GM18498 (cell line): Measurements from ENCODE around the gene STEAP2.
"Not testable (repeated sequence)": the region's sequence is repeated elsewhere in the genome, so short reads cannot be mapped to it uniquely, and the experiment has no call there.

ENCODE experiments used
- ATAC-seq: cut with Tn5 transposase; IDR thresholded peaks from one replicate; pipeline ENCODE4 v1.9.1; 2021; ENCODE audit warnings: mild to moderate bottlenecking, moderate library complexity; ENCODE audit not compliant: unreplicated experiment

The STEAP2 gene

GRCh38 chr7:90232430-90232829 lies 20.9 kb downstream of the STEAP2 start:
- no peak for ATAC-seq

DNA sequence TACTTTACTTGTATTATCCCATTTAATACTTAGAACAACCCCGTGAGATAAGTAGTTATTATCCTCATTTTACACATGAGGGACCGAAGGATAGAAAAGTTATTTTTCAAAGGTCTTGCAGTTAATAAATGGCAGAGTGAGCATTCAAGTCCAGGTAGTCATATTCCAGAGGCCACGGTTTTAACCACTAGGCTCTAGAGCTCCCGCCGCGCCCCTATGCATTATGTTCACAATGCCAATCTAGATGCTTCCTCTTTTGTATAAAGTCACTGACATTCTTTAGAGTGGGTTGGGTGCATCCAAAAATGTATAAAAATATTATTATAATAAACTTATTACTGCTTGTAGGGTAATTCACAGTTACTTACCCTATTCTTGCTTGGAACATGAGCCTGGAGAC lies 22.0 kb downstream of the STEAP2 start:
- ATAC-seq: no peak

DNA sequence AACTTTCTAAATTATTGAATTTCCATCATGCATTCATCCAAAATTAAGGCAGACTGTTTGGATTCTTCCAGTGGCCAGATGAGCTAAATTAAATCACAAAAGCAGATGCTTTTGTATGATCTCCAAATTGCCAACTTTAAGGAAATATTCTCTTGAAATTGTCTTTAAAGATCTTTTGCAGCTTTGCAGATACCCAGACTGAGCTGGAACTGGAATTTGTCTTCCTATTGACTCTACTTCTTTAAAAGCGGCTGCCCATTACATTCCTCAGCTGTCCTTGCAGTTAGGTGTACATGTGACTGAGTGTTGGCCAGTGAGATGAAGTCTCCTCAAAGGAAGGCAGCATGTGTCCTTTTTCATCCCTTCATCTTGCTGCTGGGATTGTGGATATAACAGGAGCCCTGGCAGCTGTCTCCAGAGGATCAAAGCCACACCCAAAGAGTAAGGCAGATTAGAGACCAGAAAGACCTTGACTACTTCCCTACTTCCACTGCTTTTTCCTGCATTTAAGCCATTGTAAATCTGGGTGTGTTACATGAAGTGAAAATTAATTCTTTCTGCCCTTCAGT lies 25.3 kb downstream of the STEAP2 start:
- ATAC-seq: no peak

- ATAC-seq: no peak
Observed at GRCh38 chr7:90238022-90238421, 26.5 kb downstream of the STEAP2 start.

- ATAC-seq: no peak
Observed at GRCh38 chr7:90238583-90238982, 27.0 kb downstream of the STEAP2 start.

- ATAC-seq: no peak
Observed at GRCh38 chr7:90239050-90239449, 27.5 kb downstream of the STEAP2 start.

DNA sequence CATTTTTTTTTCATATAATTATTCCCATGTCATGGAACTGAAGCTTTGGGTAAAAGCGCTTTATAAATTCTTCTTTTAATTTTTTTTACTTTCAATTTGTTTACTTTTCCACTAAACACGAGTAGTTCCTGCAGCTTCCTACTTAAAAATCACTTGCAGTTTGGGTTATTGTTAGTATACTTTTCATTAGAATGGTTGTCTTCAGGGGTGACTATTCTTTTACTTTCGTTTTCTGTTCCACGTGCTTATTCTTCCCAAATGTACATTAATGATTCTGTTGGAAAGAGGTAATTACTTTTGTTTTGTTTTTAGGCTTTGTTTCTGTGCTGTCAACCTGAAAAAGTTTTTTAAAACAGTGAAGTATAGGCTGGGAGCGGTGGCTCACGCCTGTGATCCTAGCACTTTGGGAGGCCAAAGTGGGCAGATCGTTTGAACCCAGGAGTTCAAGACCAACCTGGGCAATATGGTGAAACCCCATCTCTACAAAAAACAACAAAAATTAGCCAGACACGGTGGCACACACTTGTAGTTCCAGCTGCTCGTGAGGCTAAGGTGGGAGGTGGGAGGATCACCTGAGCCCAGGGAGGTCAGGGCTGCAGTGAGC lies 28.2 kb downstream of the STEAP2 start:
- no peak for ATAC-seq

DNA sequence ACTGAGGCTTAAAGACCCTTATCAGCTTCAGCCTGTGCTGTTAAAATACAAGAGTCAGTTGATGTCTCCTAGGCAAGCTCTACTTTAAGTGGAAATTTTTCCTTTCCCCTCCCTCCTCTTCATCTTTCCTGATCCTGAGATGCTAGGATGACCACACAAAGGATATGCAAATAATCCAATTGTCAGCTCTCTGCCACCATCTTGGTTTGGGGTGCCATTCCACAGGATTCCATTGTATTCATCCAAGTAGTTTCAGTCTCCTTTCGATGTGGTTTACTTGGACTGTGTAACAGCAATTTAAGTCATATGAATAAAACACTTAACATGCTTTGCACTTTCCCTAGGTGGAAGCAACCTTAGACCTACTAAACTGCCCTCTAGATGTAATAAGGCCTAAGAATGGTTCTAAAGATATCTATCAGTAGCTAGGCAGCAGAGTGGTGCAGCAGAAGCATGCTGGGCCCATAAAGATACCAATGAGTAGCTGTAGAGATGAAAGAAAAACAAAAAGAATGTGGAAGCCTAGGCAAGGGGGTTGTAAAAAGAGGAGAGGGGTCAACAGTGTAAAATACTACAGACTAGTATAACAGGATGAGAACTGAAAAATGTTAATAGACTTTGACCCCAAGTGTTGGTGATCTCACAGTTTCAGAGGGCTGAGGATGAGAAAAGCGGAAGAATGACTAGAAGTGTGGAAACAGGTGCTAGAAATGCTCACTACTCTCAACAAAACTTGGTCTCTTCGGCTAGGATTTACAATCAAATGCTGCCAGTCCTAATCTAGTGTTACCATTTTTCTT lies 31.0 kb downstream of the STEAP2 start:
- ATAC-seq: peak; percentile 79

- ATAC-seq: no peak
Observed at GRCh38 chr7:90243556-90243955, 32.0 kb downstream of the STEAP2 start.

- no peak for ATAC-seq
Observed at GRCh38 chr7:90244565-90244908, 33.0 kb downstream of the STEAP2 start.

DNA sequence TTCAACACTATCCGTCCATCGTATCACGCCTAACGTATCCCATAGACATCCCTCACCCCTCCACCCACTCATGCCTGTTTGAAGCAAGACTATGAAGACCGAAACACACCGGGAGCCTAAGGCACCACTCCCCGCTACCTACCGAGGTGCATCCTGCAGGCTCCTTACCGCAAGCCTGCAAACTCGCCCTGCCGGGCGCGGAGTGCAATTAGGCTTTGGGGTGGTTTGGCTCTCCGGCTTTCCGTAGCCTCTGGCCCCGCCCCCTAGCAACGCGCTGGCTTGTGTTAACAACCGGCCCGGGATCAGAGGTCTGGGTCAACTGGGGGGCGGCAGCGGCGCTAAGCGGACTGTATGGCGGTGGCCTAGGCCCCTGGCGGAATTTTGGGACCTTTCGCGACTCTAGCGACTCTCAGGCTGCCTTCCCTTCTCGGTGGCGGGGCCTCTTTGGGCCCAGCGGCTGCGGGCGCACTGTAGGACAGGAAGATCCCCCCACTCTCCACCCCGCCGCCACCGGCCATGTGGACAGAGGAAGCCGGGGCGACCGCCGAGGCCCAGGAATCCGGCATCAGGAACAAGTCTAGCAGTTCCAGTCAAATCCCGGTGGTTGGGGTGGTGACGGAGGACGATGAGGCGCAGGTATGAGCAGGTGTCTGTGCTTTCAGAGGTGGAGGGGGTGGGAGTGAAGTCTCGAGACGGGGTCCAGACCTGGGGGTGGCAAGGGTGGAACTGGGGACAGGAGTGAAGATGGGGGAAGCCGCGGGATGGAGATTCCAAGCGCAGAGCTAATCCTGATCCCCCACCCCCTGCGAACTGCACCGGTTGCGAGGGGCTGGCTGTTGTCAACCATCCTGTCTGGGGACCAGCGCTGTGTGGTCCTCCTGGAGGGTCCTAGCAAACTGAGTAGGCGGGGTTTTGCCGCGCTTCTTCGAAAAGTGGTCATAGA lies 33.6 kb downstream of the STEAP2 start, which contains the start of gene CFAP69:
CFAP69 (plus strand) TSS at position 266 of the 943 bp plus-strand sequence; CDS start at position 517, 251 bp downstream.
- peak; percentile 79 for ATAC-seq

DNA sequence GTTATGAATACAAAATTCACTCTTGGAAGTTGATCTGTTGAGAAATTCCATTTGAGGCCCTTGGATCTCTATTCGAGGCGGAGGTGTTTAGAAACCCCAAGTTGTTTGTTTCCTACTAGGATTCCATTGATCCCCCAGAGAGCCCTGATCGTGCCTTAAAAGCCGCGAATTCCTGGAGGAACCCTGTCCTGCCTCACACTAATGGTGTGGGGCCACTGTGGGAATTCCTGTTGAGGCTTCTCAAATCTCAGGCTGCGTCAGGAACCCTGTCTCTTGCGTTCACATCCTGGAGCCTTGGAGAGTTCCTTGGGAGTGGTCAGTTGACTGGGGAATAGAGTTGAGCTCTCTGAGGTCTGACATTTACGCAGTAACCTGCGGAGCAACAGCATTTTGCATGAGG lies 34.6 kb downstream of the STEAP2 start:
- ATAC-seq: no peak

GRCh38 chr7:90248706-90249105 lies 37.2 kb downstream of the STEAP2 start:
- ATAC-seq: no peak

- no peak for ATAC-seq
Observed at GRCh38 chr7:90250601-90251303, 39.2 kb downstream of the STEAP2 start.

DNA sequence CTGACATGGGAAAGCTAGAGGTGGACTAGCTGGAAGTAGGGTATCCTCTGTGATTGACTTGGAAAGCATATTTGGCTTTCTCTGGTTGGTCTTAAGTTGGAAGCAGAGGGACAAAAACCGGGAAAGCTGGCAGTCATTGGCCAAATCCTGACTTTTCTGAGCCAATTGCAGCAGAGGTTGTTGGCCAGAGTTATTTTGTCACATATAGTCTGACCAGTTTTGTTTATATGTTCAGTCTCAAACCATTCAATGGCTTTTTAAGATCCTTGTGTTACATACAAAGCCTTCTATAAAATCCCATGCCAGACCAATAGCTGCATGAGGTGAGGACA lies 39.7 kb downstream of the STEAP2 start:
- ATAC-seq: no peak

GRCh38 chr7:90256011-90256410 lies 44.5 kb downstream of the STEAP2 start:
- not testable (repeated sequence) for ATAC-seq

DNA sequence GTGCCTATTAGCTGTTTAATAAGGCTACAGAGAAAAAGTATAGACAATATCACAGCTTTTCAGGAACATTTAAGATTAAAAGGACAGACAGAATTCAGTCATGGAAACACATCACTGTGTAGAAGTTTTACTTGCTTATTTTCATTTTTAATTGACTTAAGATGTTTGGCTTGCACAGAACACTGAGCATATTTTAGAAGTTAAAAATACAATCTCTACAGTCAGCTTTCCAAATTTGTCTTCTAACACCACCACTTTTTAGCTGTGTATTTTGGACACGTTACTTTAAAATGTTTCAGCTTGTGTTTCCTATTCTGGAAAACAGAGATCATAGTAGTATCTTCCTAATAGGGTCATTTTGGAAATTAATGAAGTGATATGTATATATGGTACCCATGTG lies 45.2 kb downstream of the STEAP2 start:
- no peak for ATAC-seq

DNA sequence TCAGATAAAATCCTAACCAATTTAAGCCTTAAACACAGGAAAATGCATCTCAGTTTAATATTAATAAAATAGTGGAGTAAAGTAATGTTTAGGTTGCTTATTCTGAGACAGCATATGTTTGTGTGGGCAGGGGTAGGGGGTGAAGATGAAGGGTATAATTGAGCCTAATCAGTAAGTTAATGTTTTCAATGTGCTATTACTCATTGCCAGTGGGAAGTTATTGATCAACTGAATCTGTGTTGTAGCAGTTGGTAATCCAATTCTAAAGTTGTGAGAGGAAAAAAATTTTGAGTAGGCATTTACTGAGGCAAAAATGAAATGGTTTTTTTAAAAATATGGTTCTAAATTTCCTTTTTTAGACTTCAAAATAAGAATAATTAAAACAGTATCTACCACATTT lies 49.9 kb downstream of the STEAP2 start:
- ATAC-seq: no peak

DNA sequence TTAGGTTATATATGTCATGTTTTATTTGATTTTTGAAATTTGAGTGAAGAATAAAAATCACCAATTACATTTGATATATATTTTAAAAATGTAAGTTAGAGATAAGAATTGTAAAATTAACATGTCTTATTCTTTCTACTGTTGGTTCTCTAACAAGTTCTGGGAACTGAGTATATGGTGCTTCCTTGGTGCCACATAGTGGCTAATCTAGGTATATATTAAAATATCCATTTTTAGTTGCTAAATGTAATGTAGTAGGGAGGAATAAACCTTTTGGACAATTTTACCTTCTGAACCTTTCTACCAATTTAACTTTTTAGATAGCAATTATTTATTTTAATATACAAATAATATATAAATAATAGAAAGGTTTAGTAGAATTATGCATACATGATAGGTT lies 50.9 kb downstream of the STEAP2 start:
- ATAC-seq: peak; percentile 82

GRCh38 chr7:90266808-90267207 lies 55.3 kb downstream of the STEAP2 start:
- ATAC-seq: no peak
